ENCODE results near the gene SRGAP1.

Gene SRGAP1

GRCh38 chr12:64034901-64035576, 190.5 kb downstream of the SRGAP1 start:
- Mint-ChIP-seq H3K4me1 (no peaks in the 10 kb centered on the region), H3K27me3 (no peaks in the 10 kb centered on the region), H3K4me3 (no peak overlapping the region), H3K9me3 (no peaks in the 10 kb centered on the region), H3K36me3 (ENCODE audit: low read depth) (no peaks in the 10 kb centered on the region), H3K27ac (no peak overlapping the region)
- DNase-seq (no peak), ATAC-seq (no peak)

DNA sequence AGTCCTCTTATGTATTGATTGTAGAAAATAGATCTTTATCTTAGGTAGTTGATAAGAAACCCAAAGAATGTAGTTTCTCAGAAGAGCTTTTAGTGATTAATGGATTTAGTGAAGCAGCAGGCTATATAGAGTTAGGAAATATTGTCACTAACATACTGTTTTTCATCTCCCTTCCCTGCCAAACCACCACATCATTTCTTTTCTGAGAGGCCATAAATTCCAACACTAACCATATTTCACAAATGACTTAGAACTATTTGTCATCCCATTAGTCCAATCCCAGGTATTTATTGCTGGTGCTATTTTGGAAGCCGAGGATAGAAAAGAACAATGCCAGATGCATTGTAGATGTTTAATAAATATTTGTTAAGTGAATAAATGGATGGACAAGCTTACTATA, 191.9 kb downstream of the SRGAP1 start:
- H3K4me1 Mint-ChIP-seq, result no peaks in the 10 kb centered on the region
- no peaks in the 10 kb centered on the region for H3K27me3 Mint-ChIP-seq
- no peak for DNase-seq
- H3K4me3 Mint-ChIP-seq, result no peak overlapping the region
- no peak overlapping the region for H3K27ac Mint-ChIP-seq
- no peaks in the 10 kb centered on the region for H3K9me3 Mint-ChIP-seq
- no peak for ATAC-seq
- no peaks in the 10 kb centered on the region for H3K36me3 Mint-ChIP-seq (ENCODE audit: low read depth)

DNA sequence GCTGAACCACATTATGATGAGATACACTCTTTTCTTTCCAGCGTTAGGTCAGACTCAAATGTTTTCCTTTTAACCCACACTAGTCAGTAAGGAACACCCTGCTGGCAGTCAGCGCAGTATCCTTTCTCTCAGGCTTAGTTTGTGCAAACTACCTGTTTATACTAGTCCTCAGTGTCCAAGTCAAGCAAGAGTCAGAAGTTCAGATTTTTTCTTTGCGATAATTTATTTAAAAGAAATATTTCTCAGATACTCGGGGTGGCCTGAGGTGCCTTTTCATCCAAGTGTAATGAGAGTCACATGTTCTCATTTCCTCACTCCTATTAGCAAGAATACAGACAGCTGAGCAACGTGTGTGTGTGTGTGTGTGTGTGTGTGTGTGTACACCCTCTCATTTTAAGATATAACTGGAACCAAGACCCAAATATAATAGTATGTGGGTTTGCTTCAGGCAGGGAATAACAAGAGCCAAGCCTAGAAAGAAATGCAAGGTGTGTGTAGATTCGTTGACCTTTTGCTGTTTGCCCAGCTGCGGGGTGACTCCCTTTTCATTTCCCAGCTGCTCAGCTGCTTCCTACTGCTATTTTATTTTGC, 194.9 kb downstream of the SRGAP1 start:
- Mint-ChIP-seq H3K27ac (no peak overlapping the region), H3K9me3 (no peaks in the 10 kb centered on the region), H3K4me3 (no peak overlapping the region), H3K4me1 (no peaks in the 10 kb centered on the region), H3K27me3 (peaks cover 2% of the 10 kb centered on the region), H3K36me3 (ENCODE audit: low read depth) (no peaks in the 10 kb centered on the region)
- no peak for DNase-seq
- ATAC-seq, result no peak

DNA sequence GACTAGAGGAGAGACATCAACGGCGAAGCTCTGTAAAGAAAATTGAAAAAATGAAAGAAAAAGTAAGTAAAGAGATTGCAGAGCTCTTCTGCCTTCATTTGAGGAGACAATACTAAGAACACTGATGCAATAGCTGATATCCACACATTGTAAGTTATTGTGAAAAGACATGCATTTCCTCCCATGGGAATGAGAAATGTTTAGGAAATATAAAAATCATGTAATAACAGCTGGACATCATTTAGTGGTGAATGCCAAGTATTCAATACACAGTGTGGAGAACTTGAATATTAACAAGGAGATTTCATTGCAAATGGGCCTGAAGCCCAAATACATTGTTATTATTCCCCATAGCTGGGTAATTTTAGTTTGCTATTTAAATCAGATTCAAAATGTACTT, 198.4 kb downstream of the SRGAP1 start:
- no peak for ATAC-seq
- H3K27me3 Mint-ChIP-seq, result peaks cover 2% of the 10 kb centered on the region
- H3K36me3 Mint-ChIP-seq (ENCODE audit: low read depth), result no peaks in the 10 kb centered on the region
- no peak for DNase-seq
- H3K4me3 Mint-ChIP-seq, result no peak overlapping the region
- no peaks in the 10 kb centered on the region for H3K4me1 Mint-ChIP-seq
- no peaks in the 10 kb centered on the region for H3K9me3 Mint-ChIP-seq
- no peak overlapping the region for H3K27ac Mint-ChIP-seq

- Mint-ChIP-seq H3K27ac (no peak overlapping the region), H3K4me3 (no peak overlapping the region), H3K4me1 (no peaks in the 10 kb centered on the region), H3K27me3 (peaks cover 3% of the 10 kb centered on the region), H3K9me3 (no peaks in the 10 kb centered on the region), H3K36me3 (ENCODE audit: low read depth) (no peaks in the 10 kb centered on the region)
- ATAC-seq (no peak), DNase-seq (no peak)
Measured at GRCh38 chr12:64044191-64044590, 199.7 kb downstream of the SRGAP1 start.

- ATAC-seq (no peak), DNase-seq (no peak)
- no peak overlapping the region for H3K27ac Mint-ChIP-seq
- no peaks in the 10 kb centered on the region for H3K4me1 Mint-ChIP-seq
- H3K4me3 Mint-ChIP-seq, result no peak overlapping the region
- peaks cover 5% of the 10 kb centered on the region for H3K9me3 Mint-ChIP-seq
- no peaks in the 10 kb centered on the region for H3K36me3 Mint-ChIP-seq (ENCODE audit: low read depth)
- H3K27me3 Mint-ChIP-seq, result peaks cover 5% of the 10 kb centered on the region
Measured at GRCh38 chr12:64051057-64051456, 206.6 kb downstream of the SRGAP1 start.

DNA sequence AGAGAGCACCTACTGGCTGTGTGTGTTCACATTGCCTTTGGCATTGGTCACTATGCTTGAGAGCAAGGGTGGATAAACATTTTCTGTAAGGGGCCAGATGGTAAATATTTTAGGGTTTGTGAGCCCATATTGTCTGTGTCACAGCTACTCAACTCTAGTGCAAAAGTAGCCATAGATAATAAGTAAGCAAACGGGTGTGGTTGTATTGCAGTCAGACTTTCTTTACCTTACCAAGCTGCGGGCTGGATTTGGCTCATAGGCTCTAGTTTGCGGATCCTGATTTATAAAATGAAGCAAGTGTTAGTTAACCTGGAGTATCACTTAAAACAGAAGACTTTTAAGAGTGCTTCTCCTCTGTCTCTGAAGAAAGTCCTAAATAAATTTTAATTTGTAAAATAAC, 208.6 kb downstream of the SRGAP1 start:
- Mint-ChIP-seq H3K4me1 (no peaks in the 10 kb centered on the region), H3K4me3 (no peak overlapping the region), H3K27ac (no peak overlapping the region), H3K9me3 (peaks cover 6% of the 10 kb centered on the region), H3K27me3 (peaks cover 4% of the 10 kb centered on the region), H3K36me3 (ENCODE audit: low read depth) (no peaks in the 10 kb centered on the region)
- DNase-seq (no peak), ATAC-seq (no peak)

DNA sequence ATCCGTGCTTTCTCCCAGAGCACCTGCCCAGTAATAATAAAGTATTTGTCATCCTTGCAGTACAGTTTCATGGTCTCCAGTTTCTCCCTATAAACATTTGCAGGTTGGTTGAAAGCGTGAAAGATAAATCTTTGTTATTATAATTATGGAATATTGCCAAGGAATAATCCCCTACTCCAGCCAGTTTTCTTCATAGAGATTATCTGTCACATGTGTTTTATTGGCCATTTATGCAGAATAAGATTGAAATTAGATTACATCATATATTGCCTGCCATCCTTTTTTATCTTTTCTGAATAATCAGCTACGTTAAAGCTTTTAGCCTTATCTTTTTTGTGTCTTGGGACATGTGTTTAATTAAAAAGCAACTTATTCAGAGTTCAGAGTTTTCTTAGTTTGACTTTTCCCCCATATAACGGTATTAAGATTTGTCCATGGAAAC, 209.6 kb downstream of the SRGAP1 start:
- Mint-ChIP-seq H3K4me3 (no peak overlapping the region), H3K4me1 (no peaks in the 10 kb centered on the region), H3K36me3 (ENCODE audit: low read depth) (no peaks in the 10 kb centered on the region), H3K9me3 (peaks cover 6% of the 10 kb centered on the region), H3K27me3 (peaks cover 4% of the 10 kb centered on the region), H3K27ac (no peak overlapping the region)
- ATAC-seq, result no peak
- no peak for DNase-seq

DNA sequence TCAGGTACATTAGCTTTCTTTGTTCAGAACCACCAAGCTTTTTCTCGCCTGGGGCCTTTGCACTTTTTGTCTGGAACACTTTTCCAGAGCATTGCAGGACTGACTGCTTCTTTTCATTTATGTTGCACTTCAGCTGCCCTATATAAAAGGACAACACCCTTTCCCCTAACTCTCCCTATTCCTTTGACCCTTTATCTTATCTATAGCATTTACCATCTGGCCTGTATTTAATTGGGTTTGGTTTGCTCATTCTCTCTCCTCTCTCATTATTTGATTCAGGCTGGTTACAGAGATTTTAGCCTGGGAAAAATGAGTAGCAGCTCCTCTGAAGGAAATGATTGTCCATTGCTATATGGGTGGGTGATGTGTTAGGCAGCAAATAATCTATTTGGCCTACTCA, 212.2 kb downstream of the SRGAP1 start:
- DNase-seq (no peak), ATAC-seq (no peak)
- peaks cover 2% of the 10 kb centered on the region for H3K27me3 Mint-ChIP-seq
- no peaks in the 10 kb centered on the region for H3K4me1 Mint-ChIP-seq
- H3K36me3 Mint-ChIP-seq (ENCODE audit: low read depth), result no peaks in the 10 kb centered on the region
- H3K9me3 Mint-ChIP-seq, result peaks cover 6% of the 10 kb centered on the region
- no peak overlapping the region for H3K4me3 Mint-ChIP-seq
- H3K27ac Mint-ChIP-seq, result no peak overlapping the region

DNA sequence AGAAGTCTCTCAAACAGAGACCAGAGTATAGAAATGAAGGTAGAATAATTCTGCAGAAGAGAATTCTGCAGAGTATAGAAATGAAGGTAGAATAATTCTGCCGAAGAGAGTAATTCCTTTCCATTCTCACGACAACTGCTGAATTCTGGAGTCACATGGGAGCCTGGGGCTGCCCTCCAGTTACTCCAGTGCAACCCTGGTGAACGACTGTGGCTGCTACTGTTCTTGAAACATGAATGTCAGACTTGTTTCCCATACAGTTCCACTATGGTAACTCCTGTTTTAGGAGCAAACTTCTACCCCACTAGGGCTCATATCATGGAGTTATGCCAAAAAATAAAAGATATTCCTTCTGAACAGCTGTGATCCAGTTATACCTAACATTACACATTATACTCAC, 213.2 kb downstream of the SRGAP1 start:
- Mint-ChIP-seq H3K9me3 (peaks cover 6% of the 10 kb centered on the region), H3K27ac (no peak overlapping the region), H3K36me3 (ENCODE audit: low read depth) (no peaks in the 10 kb centered on the region), H3K4me3 (no peak overlapping the region), H3K4me1 (no peaks in the 10 kb centered on the region), H3K27me3 (no peaks in the 10 kb centered on the region)
- no peak for DNase-seq
- no peak for ATAC-seq

DNA sequence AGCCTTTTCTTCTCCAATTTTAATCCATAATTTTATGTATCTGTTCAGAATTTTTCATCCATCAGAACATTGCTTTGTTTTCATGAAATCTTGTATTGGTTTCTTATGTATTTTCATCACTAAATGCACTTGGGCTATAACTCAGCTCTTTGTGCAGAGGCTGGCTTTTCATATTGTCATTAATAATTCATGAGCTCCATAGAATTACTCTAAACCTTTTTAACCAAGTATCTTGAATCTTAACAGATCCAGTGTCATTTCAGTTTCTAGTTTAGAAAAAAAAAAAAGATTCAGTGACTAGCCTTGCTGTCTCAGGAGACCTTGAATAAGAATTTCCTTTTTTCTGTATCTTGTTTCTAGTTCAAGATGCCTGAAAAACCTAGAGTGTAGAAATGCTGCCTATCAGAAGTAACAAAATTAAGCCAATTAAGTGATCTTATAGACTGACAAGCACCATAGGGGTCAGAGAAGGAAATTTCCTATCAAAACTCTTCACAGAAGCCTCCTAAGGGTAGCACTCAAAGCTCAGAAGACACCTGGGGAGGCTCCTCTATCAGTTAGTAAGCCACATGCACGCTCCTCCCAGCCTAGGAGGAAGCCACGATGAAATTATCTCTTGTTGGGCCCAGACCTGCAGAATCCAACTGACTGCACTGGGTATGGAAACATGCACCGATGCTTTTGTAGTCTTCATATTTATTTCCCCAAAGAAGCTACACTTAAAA, 214.2 kb downstream of the SRGAP1 start:
- ATAC-seq (no peak), DNase-seq (no peak)
- no peaks in the 10 kb centered on the region for H3K36me3 Mint-ChIP-seq (ENCODE audit: low read depth)
- H3K27ac Mint-ChIP-seq, result no peak overlapping the region
- peaks cover 6% of the 10 kb centered on the region for H3K9me3 Mint-ChIP-seq
- H3K4me1 Mint-ChIP-seq, result no peaks in the 10 kb centered on the region
- H3K4me3 Mint-ChIP-seq, result no peak overlapping the region
- peaks cover 3% of the 10 kb centered on the region for H3K27me3 Mint-ChIP-seq

DNA sequence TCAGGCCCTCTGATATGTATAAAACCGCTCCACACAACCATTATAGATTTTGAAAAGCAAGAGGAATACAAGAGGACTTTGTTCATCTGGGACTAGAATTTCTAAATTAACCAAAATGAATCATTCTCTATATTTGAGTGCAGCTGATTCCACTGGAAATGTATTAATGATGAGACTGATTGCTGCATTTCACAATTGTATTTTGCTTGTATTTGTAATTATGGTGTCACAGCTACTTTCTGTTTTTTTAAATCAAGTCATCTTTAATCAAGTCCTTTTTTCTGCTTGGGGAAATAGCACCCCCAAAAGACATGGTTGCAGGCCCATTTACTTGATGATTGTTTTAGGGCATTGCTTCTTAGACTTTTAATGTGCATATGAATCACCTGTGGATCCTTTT, 215.2 kb downstream of the SRGAP1 start:
- H3K27ac Mint-ChIP-seq, result no peak overlapping the region
- peaks cover 6% of the 10 kb centered on the region for H3K9me3 Mint-ChIP-seq
- H3K36me3 Mint-ChIP-seq (ENCODE audit: low read depth), result no peaks in the 10 kb centered on the region
- H3K4me3 Mint-ChIP-seq, result no peak overlapping the region
- DNase-seq (no peak), ATAC-seq (no peak)
- H3K27me3 Mint-ChIP-seq, result peaks cover 3% of the 10 kb centered on the region
- H3K4me1 Mint-ChIP-seq, result no peaks in the 10 kb centered on the region

DNA sequence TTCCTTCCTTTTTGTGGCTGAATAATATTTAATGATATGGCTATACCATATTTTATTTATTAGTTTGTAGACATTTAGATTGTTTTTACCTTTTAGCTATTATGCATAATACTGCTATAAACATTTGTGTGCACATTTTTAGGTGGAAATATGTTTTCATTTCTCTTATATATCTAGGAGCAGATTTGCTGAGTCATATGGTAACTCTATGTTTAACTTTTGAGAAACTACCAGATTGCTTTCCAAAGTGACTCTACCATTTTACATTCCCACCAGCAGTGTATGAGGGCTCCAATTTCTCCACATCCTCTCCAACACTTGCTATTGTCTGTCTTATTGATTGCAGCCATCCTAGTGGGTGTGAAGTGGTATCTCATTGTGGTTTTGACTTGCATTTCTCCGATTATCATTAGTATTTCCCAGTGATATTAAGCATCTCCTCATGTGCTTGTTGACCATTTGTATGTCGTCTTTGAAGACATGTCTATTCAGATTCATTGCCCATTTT, 217.4 kb downstream of the SRGAP1 start:
- Mint-ChIP-seq H3K4me1 (no peaks in the 10 kb centered on the region), H3K27ac (no peak overlapping the region), H3K27me3 (peaks cover 3% of the 10 kb centered on the region), H3K4me3 (no peak overlapping the region), H3K9me3 (no peaks in the 10 kb centered on the region), H3K36me3 (ENCODE audit: low read depth) (no peaks in the 10 kb centered on the region)
- DNase-seq (no peak), ATAC-seq (no peak)

DNA sequence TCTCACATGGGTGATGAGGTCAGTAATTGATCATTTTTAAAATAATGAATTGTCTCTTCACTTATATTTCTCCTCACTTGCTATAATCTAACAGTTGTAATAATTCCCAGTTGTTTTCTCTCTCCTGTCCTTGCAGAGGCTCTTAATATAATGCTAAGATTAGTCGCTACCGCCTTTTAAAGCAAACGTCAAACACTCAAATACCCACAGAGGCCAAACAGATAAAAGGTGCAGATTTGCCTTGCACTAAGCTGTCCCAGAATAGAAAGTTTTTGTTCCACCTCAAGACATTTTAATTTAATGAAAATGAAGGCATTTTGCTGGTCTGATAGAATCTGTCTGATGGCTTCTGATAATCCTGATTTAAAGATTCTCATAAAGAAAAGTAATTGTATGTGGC, 218.6 kb downstream of the SRGAP1 start:
- H3K9me3 Mint-ChIP-seq, result no peaks in the 10 kb centered on the region
- no peak overlapping the region for H3K27ac Mint-ChIP-seq
- no peak overlapping the region for H3K4me3 Mint-ChIP-seq
- H3K36me3 Mint-ChIP-seq (ENCODE audit: low read depth), result no peaks in the 10 kb centered on the region
- no peak for DNase-seq
- no peaks in the 10 kb centered on the region for H3K4me1 Mint-ChIP-seq
- no peak for ATAC-seq
- H3K27me3 Mint-ChIP-seq, result peaks cover 3% of the 10 kb centered on the region

GRCh38 chr12:64064240-64064639, 219.7 kb downstream of the SRGAP1 start:
- Mint-ChIP-seq H3K4me3 (no peak overlapping the region), H3K9me3 (no peaks in the 10 kb centered on the region), H3K4me1 (no peaks in the 10 kb centered on the region), H3K36me3 (ENCODE audit: low read depth) (no peaks in the 10 kb centered on the region), H3K27ac (no peak overlapping the region), H3K27me3 (peaks cover 6% of the 10 kb centered on the region)
- DNase-seq, result no peak
- ATAC-seq, result no peak

All from activated naive CD8-positive, alpha-beta T cell treated with anti-CD3 and anti-CD28 coated beads, Interleukin-2, amount 50 U/mL, for 24 hours (primary cell).